ENCODE results near the gene OR10AG1. TPM values are rescaled to one million over a fixed set of nuclear protein-coding genes. Genes with fewer than 3 reads are reported as not detected.

OR10AG1 gene
- total RNA-seq, result not detected in 2 replicates

GRCh38 chr11:55969845-55970244, at the start of gene OR10AG1:
Gene OR10AG1, minus strand, starts transcription at chr11:55969945. Its CDS starts 38 bp downstream, at chr11:55969907.
- intact Hi-C loops (cut with micrococcal nuclease), result no loop called here
- Mint-ChIP-seq H3K4me1 (ENCODE audit: low read depth) (no peaks in the 10 kb centered on the region), H3K9me3 (peaks cover 24% of the 10 kb centered on the region), H3K36me3 (ENCODE audit: low read depth) (no peaks in the 10 kb centered on the region), H3K27ac (no peak within 1 kb of the TSS), H3K27me3 (ENCODE audit: insufficient read depth) (no peaks in the 10 kb centered on the region), H3K4me3 (no peak within 1 kb of the TSS)
- DNase-seq (ENCODE audit: low spot score), result no peak

GRCh38 chr11:56013805-56014204, 44.1 kb upstream of the OR10AG1 start:
- no peak for DNase-seq (ENCODE audit: low spot score)
- H3K27ac Mint-ChIP-seq, result no peak overlapping the region
- intact Hi-C loops (cut with micrococcal nuclease), result no loop called here
- H3K27me3 Mint-ChIP-seq (ENCODE audit: insufficient read depth), result no peaks in the 10 kb centered on the region
- H3K36me3 Mint-ChIP-seq (ENCODE audit: low read depth), result no peaks in the 10 kb centered on the region
- H3K4me1 Mint-ChIP-seq (ENCODE audit: low read depth), result no peaks in the 10 kb centered on the region
- no peak overlapping the region for H3K4me3 Mint-ChIP-seq
- peaks cover 25% of the 10 kb centered on the region for H3K9me3 Mint-ChIP-seq

- H3K27me3 Mint-ChIP-seq (ENCODE audit: insufficient read depth), result no peaks in the 10 kb centered on the region
- intact Hi-C loops (cut with micrococcal nuclease), result no loop called here
- no peak for DNase-seq (ENCODE audit: low spot score)
- H3K4me1 Mint-ChIP-seq (ENCODE audit: low read depth), result no peaks in the 10 kb centered on the region
- H3K9me3 Mint-ChIP-seq, result peaks cover 27% of the 10 kb centered on the region
- no peak overlapping the region for H3K4me3 Mint-ChIP-seq
- H3K36me3 Mint-ChIP-seq (ENCODE audit: low read depth), result no peaks in the 10 kb centered on the region
- no peak overlapping the region for H3K27ac Mint-ChIP-seq
These were observed 41.0 kb upstream of the OR10AG1 start for GRCh38 chr11:56010716-56011115.

GRCh38 chr11:55994525-55994924, 24.8 kb upstream of the OR10AG1 start, which contains the start of gene OR5F1:
Gene OR5F1, minus strand, starts transcription at chr11:55994625. Its CDS starts 0 bp downstream, at chr11:55994625.
- intact Hi-C loops (cut with micrococcal nuclease), result no loop called here
- no peaks in the 10 kb centered on the region for H3K36me3 Mint-ChIP-seq (ENCODE audit: low read depth)
- H3K9me3 Mint-ChIP-seq, result peaks cover 27% of the 10 kb centered on the region
- no peaks in the 10 kb centered on the region for H3K4me1 Mint-ChIP-seq (ENCODE audit: low read depth)
- no peak for DNase-seq (ENCODE audit: low spot score)
- H3K27me3 Mint-ChIP-seq (ENCODE audit: insufficient read depth), result no peaks in the 10 kb centered on the region
- no peak within 1 kb of the TSS for H3K27ac Mint-ChIP-seq
- H3K4me3 Mint-ChIP-seq, result no peak within 1 kb of the TSS

DNA sequence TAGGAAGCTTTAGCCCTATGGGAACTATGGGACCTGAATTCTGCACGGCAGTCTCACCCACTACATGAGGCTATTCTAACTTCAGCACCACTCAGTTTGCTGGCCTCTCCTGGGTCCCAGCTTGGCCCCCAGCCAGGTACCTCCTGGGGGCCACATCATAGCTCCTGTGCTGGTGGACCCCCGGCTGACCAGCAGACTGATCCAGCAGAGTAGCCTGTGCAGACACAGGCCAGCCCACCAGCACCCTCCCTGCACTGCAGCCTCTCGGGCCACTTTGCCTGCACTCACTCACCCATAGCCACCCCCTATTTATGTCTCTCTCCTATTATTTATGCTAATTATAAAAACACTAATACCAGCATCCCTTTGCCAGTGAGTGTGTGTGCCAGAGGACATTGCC, 1.2 kb upstream of the OR10AG1 start:
- no peaks in the 10 kb centered on the region for H3K27me3 Mint-ChIP-seq (ENCODE audit: insufficient read depth)
- H3K4me1 Mint-ChIP-seq (ENCODE audit: low read depth), result no peaks in the 10 kb centered on the region
- H3K9me3 Mint-ChIP-seq, result peaks cover 24% of the 10 kb centered on the region
- intact Hi-C loops (cut with micrococcal nuclease), result no loop called here
- H3K36me3 Mint-ChIP-seq (ENCODE audit: low read depth), result no peaks in the 10 kb centered on the region
- no peak overlapping the region for H3K27ac Mint-ChIP-seq
- no peak overlapping the region for H3K4me3 Mint-ChIP-seq
- DNase-seq (ENCODE audit: low spot score), result no peak

GRCh38 chr11:55967914-55968313, 1.8 kb downstream of the OR10AG1 start:
- Mint-ChIP-seq H3K4me1 (ENCODE audit: low read depth) (no peaks in the 10 kb centered on the region), H3K27ac (no peak overlapping the region), H3K36me3 (ENCODE audit: low read depth) (no peaks in the 10 kb centered on the region), H3K4me3 (no peak overlapping the region), H3K27me3 (ENCODE audit: insufficient read depth) (no peaks in the 10 kb centered on the region), H3K9me3 (peaks cover 24% of the 10 kb centered on the region)
- DNase-seq (ENCODE audit: low spot score), result no peak
- intact Hi-C loops (cut with micrococcal nuclease), result no loop called here

DNA sequence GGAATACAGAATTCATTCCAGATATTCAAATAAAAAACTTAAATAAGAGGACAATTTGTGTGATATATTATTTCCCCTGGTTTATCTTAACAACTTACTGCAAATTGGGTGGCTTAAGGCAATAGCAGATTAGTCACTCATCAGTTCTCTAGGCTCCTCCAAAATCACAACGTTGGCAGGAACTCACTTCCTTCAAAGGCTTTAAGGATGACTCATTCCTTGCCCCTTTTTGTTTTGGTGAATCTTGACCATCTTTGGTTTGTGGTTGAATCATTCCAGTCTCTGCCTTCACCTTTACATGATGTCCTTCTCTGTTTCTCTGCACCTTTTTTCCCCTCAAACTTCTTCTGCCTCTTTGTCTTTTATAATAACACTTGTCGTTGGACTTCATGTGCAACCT, 3.4 kb downstream of the OR10AG1 start:
- H3K9me3 Mint-ChIP-seq, result peaks cover 22% of the 10 kb centered on the region
- no peak for DNase-seq (ENCODE audit: low spot score)
- no peaks in the 10 kb centered on the region for H3K27me3 Mint-ChIP-seq (ENCODE audit: insufficient read depth)
- no peaks in the 10 kb centered on the region for H3K4me1 Mint-ChIP-seq (ENCODE audit: low read depth)
- intact Hi-C loops (cut with micrococcal nuclease), result no loop called here
- H3K27ac Mint-ChIP-seq, result no peak overlapping the region
- no peaks in the 10 kb centered on the region for H3K36me3 Mint-ChIP-seq (ENCODE audit: low read depth)
- no peak overlapping the region for H3K4me3 Mint-ChIP-seq

- Mint-ChIP-seq H3K4me1 (ENCODE audit: low read depth) (no peaks in the 10 kb centered on the region), H3K4me3 (no peak overlapping the region), H3K36me3 (ENCODE audit: low read depth) (no peaks in the 10 kb centered on the region), H3K27me3 (ENCODE audit: insufficient read depth) (no peaks in the 10 kb centered on the region), H3K27ac (no peak overlapping the region), H3K9me3 (peaks cover 5% of the 10 kb centered on the region)
- intact Hi-C loops (cut with micrococcal nuclease), result no loop called here
- DNase-seq (ENCODE audit: low spot score), result no peak
These were observed 13.2 kb downstream of the OR10AG1 start for GRCh38 chr11:55956521-55956920.

GRCh38 chr11:55949330-55949729, 20.4 kb downstream of the OR10AG1 start:
- DNase-seq (ENCODE audit: low spot score), result no peak
- Mint-ChIP-seq H3K36me3 (ENCODE audit: low read depth) (no peaks in the 10 kb centered on the region), H3K4me3 (no peak overlapping the region), H3K4me1 (ENCODE audit: low read depth) (no peaks in the 10 kb centered on the region), H3K27ac (no peak overlapping the region), H3K27me3 (ENCODE audit: insufficient read depth) (no peaks in the 10 kb centered on the region), H3K9me3 (no peaks in the 10 kb centered on the region)
- intact Hi-C loops (cut with micrococcal nuclease), result no loop called here

- H3K4me1 Mint-ChIP-seq (ENCODE audit: low read depth), result no peaks in the 10 kb centered on the region
- no peak overlapping the region for H3K27ac Mint-ChIP-seq
- H3K9me3 Mint-ChIP-seq, result no peaks in the 10 kb centered on the region
- intact Hi-C loops (cut with micrococcal nuclease), result loop anchor here (2.0 kb wide), 1 partner anchor 840 kb away; no protein-coding TSS in a partner anchor
- DNase-seq (ENCODE audit: low spot score), result no peak
- H3K36me3 Mint-ChIP-seq (ENCODE audit: low read depth), result no peaks in the 10 kb centered on the region
- H3K4me3 Mint-ChIP-seq, result no peak overlapping the region
- no peaks in the 10 kb centered on the region for H3K27me3 Mint-ChIP-seq (ENCODE audit: insufficient read depth)
These were observed 26.9 kb downstream of the OR10AG1 start for GRCh38 chr11:55942785-55943392.

GRCh38 chr11:55936300-55936699, 33.4 kb downstream of the OR10AG1 start, which contains the start of gene OR5I1:
Gene OR5I1, minus strand, starts transcription at chr11:55936400. Its CDS starts 0 bp downstream, at chr11:55936400.
- Mint-ChIP-seq H3K4me3 (no peak within 1 kb of the TSS), H3K36me3 (ENCODE audit: low read depth) (no peaks in the 10 kb centered on the region), H3K4me1 (ENCODE audit: low read depth) (no peaks in the 10 kb centered on the region), H3K9me3 (peaks cover 6% of the 10 kb centered on the region), H3K27me3 (ENCODE audit: insufficient read depth) (no peaks in the 10 kb centered on the region), H3K27ac (no peak within 1 kb of the TSS)
- DNase-seq (ENCODE audit: low spot score), result no peak
- intact Hi-C loops (cut with micrococcal nuclease), result no loop called here

DNA sequence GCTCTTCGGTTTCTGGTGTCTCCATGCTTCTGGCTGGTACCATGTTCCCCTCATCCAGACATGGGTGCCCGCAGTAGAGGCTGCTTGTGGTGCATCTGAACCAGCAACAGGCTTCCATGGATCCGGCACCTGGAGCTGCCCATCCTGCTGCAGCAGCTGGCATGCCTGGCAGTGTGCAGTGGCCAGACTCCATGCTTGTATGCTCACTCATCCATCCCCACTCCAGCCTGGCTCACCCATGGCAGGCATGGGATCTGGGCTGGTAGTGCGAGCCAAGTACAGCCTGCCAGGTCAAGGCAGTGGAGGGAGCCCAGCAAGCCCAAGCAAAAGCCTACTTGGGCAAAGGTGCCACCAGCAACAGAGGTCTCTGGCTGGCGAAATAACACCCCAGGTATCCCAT, 49.2 kb downstream of the OR10AG1 start:
- Mint-ChIP-seq H3K9me3 (peaks cover 25% of the 10 kb centered on the region), H3K4me1 (ENCODE audit: low read depth) (no peaks in the 10 kb centered on the region), H3K27ac (no peak overlapping the region), H3K36me3 (ENCODE audit: low read depth) (no peaks in the 10 kb centered on the region), H3K4me3 (no peak overlapping the region), H3K27me3 (ENCODE audit: insufficient read depth) (no peaks in the 10 kb centered on the region)
- intact Hi-C loops (cut with micrococcal nuclease), result no loop called here
- DNase-seq (ENCODE audit: low spot score), result no peak
